ENCODE results near the gene FLVCR2.

DNA sequence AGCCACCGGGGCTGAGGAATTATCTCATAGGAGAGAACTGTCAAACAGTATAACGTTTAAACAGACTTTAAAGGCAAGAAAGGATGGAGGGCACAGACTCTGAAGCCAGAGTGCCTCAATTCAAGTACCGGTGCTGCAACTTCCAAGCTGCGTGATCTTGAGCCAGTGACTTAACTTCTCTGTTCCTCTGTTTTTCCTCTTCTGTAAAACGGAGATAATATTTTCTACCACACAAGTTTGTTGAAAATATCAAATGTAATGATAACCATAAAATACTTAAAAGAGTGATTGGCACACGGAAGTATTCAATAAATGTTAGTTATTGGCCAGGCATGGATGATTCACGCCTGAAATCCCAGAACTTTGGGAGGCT is 38.0 kb upstream of the FLVCR2 start:
- TF ChIP-seq, protein P1, sequence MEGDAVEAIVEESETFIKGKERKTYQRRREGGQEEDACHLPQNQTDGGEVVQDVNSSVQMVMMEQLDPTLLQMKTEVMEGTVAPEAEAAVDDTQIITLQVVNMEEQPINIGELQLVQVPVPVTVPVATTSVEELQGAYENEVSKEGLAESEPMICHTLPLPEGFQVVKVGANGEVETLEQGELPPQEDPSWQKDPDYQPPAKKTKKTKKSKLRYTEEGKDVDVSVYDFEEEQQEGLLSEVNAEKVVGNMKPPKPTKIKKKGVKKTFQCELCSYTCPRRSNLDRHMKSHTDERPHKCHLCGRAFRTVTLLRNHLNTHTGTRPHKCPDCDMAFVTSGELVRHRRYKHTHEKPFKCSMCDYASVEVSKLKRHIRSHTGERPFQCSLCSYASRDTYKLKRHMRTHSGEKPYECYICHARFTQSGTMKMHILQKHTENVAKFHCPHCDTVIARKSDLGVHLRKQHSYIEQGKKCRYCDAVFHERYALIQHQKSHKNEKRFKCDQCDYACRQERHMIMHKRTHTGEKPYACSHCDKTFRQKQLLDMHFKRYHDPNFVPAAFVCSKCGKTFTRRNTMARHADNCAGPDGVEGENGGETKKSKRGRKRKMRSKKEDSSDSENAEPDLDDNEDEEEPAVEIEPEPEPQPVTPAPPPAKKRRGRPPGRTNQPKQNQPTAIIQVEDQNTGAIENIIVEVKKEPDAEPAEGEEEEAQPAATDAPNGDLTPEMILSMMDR (conservative IDR thresholded peaks at IDR 0.05), result no peak
- no peak for TF ChIP-seq EZH2 (IDR thresholded peaks at IDR 0.05; ENCODE audit: low read depth)

Data from PC-9 (cell line).